Astrocyte (in vitro differentiated cells and primary cell): ENCODE results near the gene CEBPZOS. TPM values are rescaled to one million over a fixed set of nuclear protein-coding genes. Genes with fewer than 3 reads are reported as not detected.
"Not testable (repeated sequence)": the region's sequence is repeated elsewhere in the genome, so short reads cannot be mapped to it uniquely, and the experiment has no call there.

Experiments
- DNase-seq: peaks from one replicate; pipeline ENCODE4 v3.0.0-alpha.2; 2010; ENCODE audit warnings: low read depth
- FAIRE-seq: peaks from 2 replicates; lab custom pipeline; 2011; peaks lifted over from hg19 to GRCh38; lab: Jason Lieb, UNC
- H2AFZ ChIP-seq: 2 replicates; pipeline ENCODE4 v1.6.0; 2012; ENCODE audit warnings: low read depth, low read length, inconsistent platforms
- H3K27ac ChIP-seq: 2 replicates; pipeline ENCODE4 v1.5.1; 2011; ENCODE audit warnings: low read depth, low read length, inconsistent platforms
- H3K27me3 ChIP-seq: 2 replicates; pipeline ENCODE4 v1.6.0; 2011; ENCODE audit warnings: low read length, inconsistent platforms; ENCODE audit not compliant: insufficient read depth
- H3K36me3 ChIP-seq: 2 replicates; pipeline ENCODE4 v1.5.1; 2011; ENCODE audit warnings: low read length, inconsistent platforms; ENCODE audit not compliant: insufficient read depth
- H3K4me1 ChIP-seq: 2 replicates; pipeline ENCODE4 v1.5.1; 2011; ENCODE audit warnings: low read length, inconsistent platforms; ENCODE audit not compliant: insufficient read depth
- H3K4me2 ChIP-seq: 2 replicates; pipeline ENCODE4 v1.6.0; 2012; ENCODE audit warnings: low read length, inconsistent platforms
- H3K4me3 ChIP-seq: 2 replicates; pipeline ENCODE4 v1.5.1; 2011; ENCODE audit warnings: low read depth, mild to moderate bottlenecking, low read length, inconsistent platforms; ENCODE audit not compliant: insufficient read depth
- H3K79me2 ChIP-seq: 2 replicates; pipeline ENCODE4 v1.6.0; 2012; ENCODE audit warnings: mild to moderate bottlenecking, low read length, inconsistent platforms; ENCODE audit not compliant: insufficient read depth
- H3K9ac ChIP-seq: 2 replicates; pipeline ENCODE4 v1.6.0; 2012; ENCODE audit warnings: mild to moderate bottlenecking, low read length, inconsistent platforms
- H3K9me3 ChIP-seq: 2 replicates; pipeline ENCODE4 v1.5.1; 2012; ENCODE audit warnings: low read depth, mild to moderate bottlenecking, low read length, inconsistent platforms; ENCODE audit not compliant: insufficient read depth
- H4K20me1 ChIP-seq: 2 replicates; pipeline ENCODE4 v1.6.0; 2012; ENCODE audit warnings: low read length, inconsistent platforms; ENCODE audit not compliant: insufficient read depth
- H3K27ac Mint-ChIP-seq: one replicate; pipeline ENCODE4 v1.8.0; 2021; ENCODE audit warnings: mild to moderate bottlenecking, mixed read lengths; ENCODE audit not compliant: unreplicated experiment
- H3K27me3 Mint-ChIP-seq: one replicate; pipeline ENCODE4 v1.8.0; 2021; ENCODE audit warnings: low read depth, mixed read lengths; ENCODE audit not compliant: unreplicated experiment
- H3K36me3 Mint-ChIP-seq: one replicate; pipeline ENCODE4 v1.8.0; 2021; ENCODE audit warnings: low read depth, mixed read lengths; ENCODE audit not compliant: unreplicated experiment
- H3K4me1 Mint-ChIP-seq: one replicate; pipeline ENCODE4 v1.8.0; 2021; ENCODE audit warnings: low read depth, mixed read lengths; ENCODE audit not compliant: unreplicated experiment
- H3K4me3 Mint-ChIP-seq: one replicate; pipeline ENCODE4 v1.8.0; 2021; ENCODE audit warnings: mild to moderate bottlenecking, moderate library complexity, mixed read lengths; ENCODE audit not compliant: unreplicated experiment
- H3K9me3 Mint-ChIP-seq: one replicate; pipeline ENCODE4 v1.8.0; 2021; ENCODE audit warnings: mild to moderate bottlenecking, mixed read lengths; ENCODE audit not compliant: unreplicated experiment
- EZH2 ChIP-seq: IDR thresholded peaks from 2 replicates; pipeline ENCODE4 v1.6.1; 2012; ENCODE audit warnings: mild to moderate bottlenecking, low read length, inconsistent platforms; ENCODE audit not compliant: insufficient read depth
- total RNA-seq: library from RNA; stranded (reverse); gene quantifications from 2 replicates; pipeline ENCODE4 v1.2.1, GENCODE V29; 2021
- TF ChIP-seq, protein P1 (sequence below): IDR thresholded peaks from 2 replicates; pipeline ENCODE4 v1.5.1; 2011; ENCODE audit warnings: low read depth, mild to moderate bottlenecking, inconsistent platforms, low read length, moderate library complexity; ENCODE audit not compliant: insufficient read depth

CEBPZOS gene
- total RNA-seq, 1 donor from 2014 or later = 37.3 TPM

- Histone ChIP-seq H3K4me3 (no peak overlapping the region), H3K27me3 (no peaks in the 10 kb centered on the region), H4K20me1 (peaks cover 25% of the 10 kb centered on the region), H2AFZ (no peak overlapping the region), H3K9ac (no peak overlapping the region), H3K36me3 (peaks cover 39% of the 10 kb centered on the region), H3K4me2 (no peak overlapping the region), H3K9me3 (no peaks in the 10 kb centered on the region), H3K27ac (no peak overlapping the region), H3K4me1 (no peaks in the 10 kb centered on the region), H3K79me2 (peaks cover 76% of the 10 kb centered on the region)
- Mint-ChIP-seq H3K4me3 (no peak overlapping the region), H3K27me3 (no peaks in the 10 kb centered on the region), H3K4me1 (peaks cover 20% of the 10 kb centered on the region), H3K27ac (no peak overlapping the region), H3K9me3 (peaks cover 6% of the 10 kb centered on the region), H3K36me3 (peaks cover 52% of the 10 kb centered on the region)
- DNase-seq = no peak
- no peak for FAIRE-seq
- TF ChIP-seq, protein P1, sequence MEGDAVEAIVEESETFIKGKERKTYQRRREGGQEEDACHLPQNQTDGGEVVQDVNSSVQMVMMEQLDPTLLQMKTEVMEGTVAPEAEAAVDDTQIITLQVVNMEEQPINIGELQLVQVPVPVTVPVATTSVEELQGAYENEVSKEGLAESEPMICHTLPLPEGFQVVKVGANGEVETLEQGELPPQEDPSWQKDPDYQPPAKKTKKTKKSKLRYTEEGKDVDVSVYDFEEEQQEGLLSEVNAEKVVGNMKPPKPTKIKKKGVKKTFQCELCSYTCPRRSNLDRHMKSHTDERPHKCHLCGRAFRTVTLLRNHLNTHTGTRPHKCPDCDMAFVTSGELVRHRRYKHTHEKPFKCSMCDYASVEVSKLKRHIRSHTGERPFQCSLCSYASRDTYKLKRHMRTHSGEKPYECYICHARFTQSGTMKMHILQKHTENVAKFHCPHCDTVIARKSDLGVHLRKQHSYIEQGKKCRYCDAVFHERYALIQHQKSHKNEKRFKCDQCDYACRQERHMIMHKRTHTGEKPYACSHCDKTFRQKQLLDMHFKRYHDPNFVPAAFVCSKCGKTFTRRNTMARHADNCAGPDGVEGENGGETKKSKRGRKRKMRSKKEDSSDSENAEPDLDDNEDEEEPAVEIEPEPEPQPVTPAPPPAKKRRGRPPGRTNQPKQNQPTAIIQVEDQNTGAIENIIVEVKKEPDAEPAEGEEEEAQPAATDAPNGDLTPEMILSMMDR = no peak
- TF ChIP-seq EZH2 = no peak
These were observed 7.4 kb downstream of the CEBPZOS start for GRCh38 chr2:37203708-37204107.

DNA sequence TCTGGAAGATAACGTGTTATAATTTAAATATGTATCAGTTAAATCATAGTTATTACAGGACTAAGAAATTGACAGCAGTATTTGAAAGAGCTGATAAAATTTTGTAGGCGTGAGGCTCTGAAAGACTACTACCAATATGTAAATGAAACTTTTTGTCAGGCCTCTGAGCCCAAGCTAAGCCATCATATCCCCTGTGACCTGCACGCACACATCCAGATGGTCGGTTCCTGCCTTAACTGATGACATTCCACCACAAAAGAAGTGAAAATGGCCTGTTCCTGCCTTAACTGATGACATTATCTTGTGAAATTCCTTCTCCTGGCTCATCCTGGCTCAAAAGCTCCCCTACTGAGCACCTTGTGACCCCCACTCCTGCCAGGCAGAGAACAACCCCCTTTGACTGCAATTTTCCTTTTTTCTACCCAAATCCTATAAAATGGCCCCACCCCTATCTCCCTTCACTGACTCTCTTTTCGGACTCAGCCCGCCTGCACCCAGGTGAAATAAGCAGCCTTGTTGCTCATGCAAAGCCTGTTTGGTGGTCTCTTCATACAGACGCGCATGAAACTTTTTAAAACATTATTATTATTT is 8.9 kb downstream of the CEBPZOS start:
- not testable (repeated sequence) for FAIRE-seq, H3K9me3 Mint-ChIP-seq, H3K27ac ChIP-seq, H3K4me1 ChIP-seq, DNase-seq, H3K9me3 ChIP-seq, H3K4me3 ChIP-seq, H3K9ac ChIP-seq, H3K27me3 Mint-ChIP-seq, H3K27me3 ChIP-seq, H2AFZ ChIP-seq, H3K4me2 ChIP-seq
- H4K20me1 ChIP-seq = peaks cover 20% of the 10 kb centered on the region
- peaks cover 73% of the 10 kb centered on the region for H3K79me2 ChIP-seq
- Mint-ChIP-seq H3K4me3 (peak overlapping the region; percentile 67), H3K27ac (peak overlapping the region; percentile 60), H3K36me3 (peaks cover 56% of the 10 kb centered on the region), H3K4me1 (peaks cover 20% of the 10 kb centered on the region)
- H3K36me3 ChIP-seq = peaks cover 52% of the 10 kb centered on the region

DNA sequence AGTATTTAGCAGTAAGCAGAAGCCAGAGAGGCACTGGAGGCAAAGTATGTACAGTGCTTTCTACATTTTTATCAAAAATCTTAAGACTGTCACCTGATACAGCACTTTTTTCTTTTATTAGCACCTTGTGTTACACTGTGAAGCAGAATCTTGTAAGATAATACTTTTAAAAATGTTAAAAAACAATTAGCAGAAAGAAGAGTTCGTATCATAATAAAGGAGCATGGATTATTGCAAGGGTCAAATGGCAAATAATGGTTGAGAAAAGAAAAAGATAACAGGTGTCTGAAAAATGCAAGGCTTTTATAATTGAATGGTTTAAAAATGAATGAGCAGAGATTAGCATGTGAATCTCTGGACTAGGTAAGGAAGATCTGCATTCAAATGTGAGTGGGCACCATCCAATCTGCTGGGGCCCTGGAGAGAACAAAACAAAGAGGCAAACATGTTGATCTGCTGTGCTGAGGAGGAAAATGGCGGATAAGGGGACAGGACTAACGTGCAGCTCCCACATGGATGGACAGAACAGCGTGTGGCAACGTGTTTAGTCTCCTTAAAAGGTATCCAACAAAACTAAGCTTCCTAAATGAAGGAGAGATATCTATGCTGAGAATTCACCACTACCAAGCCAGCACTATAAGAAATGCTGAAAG is 9.5 kb downstream of the CEBPZOS start:
- H3K79me2 ChIP-seq = peaks cover 67% of the 10 kb centered on the region
- Mint-ChIP-seq H3K27me3 (no peaks in the 10 kb centered on the region), H3K9me3 (peaks cover 6% of the 10 kb centered on the region), H3K4me1 (peaks cover 16% of the 10 kb centered on the region), H3K27ac (no peak overlapping the region), H3K4me3 (no peak overlapping the region), H3K36me3 (peaks cover 56% of the 10 kb centered on the region)
- H3K36me3 ChIP-seq = peaks cover 51% of the 10 kb centered on the region
- no peak overlapping the region for H2AFZ ChIP-seq
- H3K9ac ChIP-seq = no peak overlapping the region
- TF ChIP-seq, protein P1 = no peak
- TF ChIP-seq EZH2 = no peak
- no peak overlapping the region for H3K4me2 ChIP-seq
- DNase-seq (no peak), FAIRE-seq (no peak)
- H3K27ac ChIP-seq = no peak overlapping the region
- no peaks in the 10 kb centered on the region for H3K9me3 ChIP-seq
- no peaks in the 10 kb centered on the region for H3K27me3 ChIP-seq
- H4K20me1 ChIP-seq = peaks cover 15% of the 10 kb centered on the region
- H3K4me3 ChIP-seq = no peak overlapping the region
- no peaks in the 10 kb centered on the region for H3K4me1 ChIP-seq

- FAIRE-seq, H3K9me3 Mint-ChIP-seq: not testable (repeated sequence)
- H3K36me3 ChIP-seq = peaks cover 56% of the 10 kb centered on the region
These were observed 10.5 kb downstream of the CEBPZOS start for GRCh38 chr2:37206760-37207159.

More at GRCh38 chr2:37206760-37207159, 10.5 kb downstream of the CEBPZOS start:
- not testable (repeated sequence) for H2AFZ ChIP-seq, H3K4me2 ChIP-seq, H3K27ac Mint-ChIP-seq, H3K27me3 Mint-ChIP-seq, H3K9me3 ChIP-seq, H3K4me3 ChIP-seq, H3K9ac ChIP-seq, H3K4me3 Mint-ChIP-seq, H3K4me1 ChIP-seq, H3K27ac ChIP-seq, DNase-seq, H3K27me3 ChIP-seq
- H4K20me1 ChIP-seq = peaks cover 15% of the 10 kb centered on the region
- H3K79me2 ChIP-seq = peaks cover 67% of the 10 kb centered on the region
- peaks cover 55% of the 10 kb centered on the region for H3K36me3 Mint-ChIP-seq
- peaks cover 16% of the 10 kb centered on the region for H3K4me1 Mint-ChIP-seq
